HFF-Myc (cell line): ENCODE data around the gene PARD6G.

Experiments used
- DNase-seq: peaks from one replicate; pipeline ENCODE4 v3.0.0-alpha.2; 2011; ENCODE audit warnings: low read depth; ENCODE audit errors: extremely low read depth
- H3K4me3 ChIP-seq: replicated peaks from 2 replicates; pipeline ENCODE4 v1.5.1; 2011; ENCODE audit warnings: low read depth, mild to moderate bottlenecking, control low read depth, low read length
- CTCF ChIP-seq: IDR thresholded peaks from 2 replicates; pipeline ENCODE4 v1.5.1; 2012; ENCODE audit warnings: mild to moderate bottlenecking, low read depth, low read length, control low read depth; ENCODE audit errors: missing control alignments

The PARD6G gene

GRCh38 chr18:80176334-80177073 is 70.8 kb downstream of the PARD6G start:
- no peak overlapping the region for H3K4me3 ChIP-seq
- DNase-seq = no peak
- no peak for TF ChIP-seq CTCF

GRCh38 chr18:80175451-80176204 is 71.7 kb downstream of the PARD6G start:
- TF ChIP-seq CTCF = no peak
- DNase-seq = no peak
- no peak overlapping the region for H3K4me3 ChIP-seq

GRCh38 chr18:80173060-80173459 is 74.3 kb downstream of the PARD6G start:
- no peak for TF ChIP-seq CTCF
- no peak overlapping the region for H3K4me3 ChIP-seq
- DNase-seq = no peak

DNA sequence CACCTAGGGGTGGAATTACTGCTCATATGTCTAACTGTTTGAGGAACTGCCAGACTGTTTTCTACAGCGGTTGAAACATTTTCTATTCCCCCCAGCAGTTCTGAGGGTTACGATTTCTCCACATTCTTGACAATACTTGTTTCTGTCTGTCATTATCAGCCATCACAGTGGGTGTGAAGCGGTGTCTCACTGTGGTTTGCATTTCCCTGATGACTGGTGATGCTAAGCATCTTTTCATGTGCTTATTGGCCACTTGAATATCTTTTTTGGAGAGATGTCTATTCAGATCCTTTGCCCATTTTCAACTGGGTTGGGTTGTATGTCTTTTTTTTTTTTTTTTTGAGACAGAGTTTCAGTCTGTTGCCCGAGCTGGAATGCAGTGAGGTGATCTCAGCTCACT is 75.3 kb downstream of the PARD6G start:
- DNase-seq = no peak
- TF ChIP-seq CTCF = no peak
- H3K4me3 ChIP-seq = no peak overlapping the region

GRCh38 chr18:80171054-80171872 is 76.1 kb downstream of the PARD6G start:
- no peak overlapping the region for H3K4me3 ChIP-seq
- no peak for DNase-seq
- TF ChIP-seq CTCF = peak; percentile 82

DNA sequence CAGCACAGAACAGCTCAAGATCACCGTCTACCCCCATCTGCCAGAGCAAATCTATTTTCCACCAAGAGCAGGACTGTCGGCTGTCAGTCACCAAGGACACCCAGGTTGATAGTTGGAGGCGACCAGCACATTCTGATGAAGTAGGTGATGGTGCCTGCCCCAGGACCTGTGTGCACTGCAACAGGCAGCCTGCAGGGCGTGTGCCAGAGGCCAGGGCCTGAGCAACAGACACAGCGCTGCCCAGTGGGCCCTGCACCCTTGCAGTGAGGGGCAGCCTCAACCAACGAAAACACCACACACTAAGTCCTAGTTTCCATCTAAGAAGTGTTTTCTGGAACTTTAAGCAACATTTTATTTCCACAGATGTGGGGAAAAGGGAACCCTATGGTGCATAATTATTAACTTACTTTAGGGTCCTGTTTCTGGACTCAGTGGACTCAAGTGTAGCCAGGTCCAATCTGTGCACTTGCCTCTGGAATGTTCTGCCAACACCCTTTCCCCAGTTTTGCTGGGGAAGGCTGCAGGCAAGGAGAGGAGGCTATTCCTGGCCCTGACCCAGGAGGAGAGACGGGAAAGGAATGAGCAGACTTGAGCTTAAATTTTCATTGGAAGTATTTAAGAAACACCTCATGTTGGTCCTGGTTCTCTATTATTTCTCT is 76.8 kb downstream of the PARD6G start:
- TF ChIP-seq CTCF = no peak
- H3K4me3 ChIP-seq = no peak overlapping the region
- DNase-seq = no peak
